Hematopoietic multipotent progenitor cell treated with erythropoietin and hydrocortisone succinate and interleukin-3 and kit ligand, for 8 days (in vitro differentiated cells): ENCODE results near the gene FOXR1.
"Not testable (repeated sequence)": the region's sequence is repeated elsewhere in the genome, so short reads cannot be mapped to it uniquely, and the experiment has no call there.

Source experiments
- DNase-seq: peaks from one replicate; pipeline ENCODE4 v3.0.0-alpha.2; 2015

Gene FOXR1

GRCh38 chr11:118948000-118948399 lies 23.6 kb upstream of the FOXR1 start:
- DNase-seq: no peak

GRCh38 chr11:118953265-118953664 lies 18.3 kb upstream of the FOXR1 start:
- no peak for DNase-seq

GRCh38 chr11:118953976-118954375 lies 17.6 kb upstream of the FOXR1 start:
- DNase-seq: not testable (repeated sequence)

DNA sequence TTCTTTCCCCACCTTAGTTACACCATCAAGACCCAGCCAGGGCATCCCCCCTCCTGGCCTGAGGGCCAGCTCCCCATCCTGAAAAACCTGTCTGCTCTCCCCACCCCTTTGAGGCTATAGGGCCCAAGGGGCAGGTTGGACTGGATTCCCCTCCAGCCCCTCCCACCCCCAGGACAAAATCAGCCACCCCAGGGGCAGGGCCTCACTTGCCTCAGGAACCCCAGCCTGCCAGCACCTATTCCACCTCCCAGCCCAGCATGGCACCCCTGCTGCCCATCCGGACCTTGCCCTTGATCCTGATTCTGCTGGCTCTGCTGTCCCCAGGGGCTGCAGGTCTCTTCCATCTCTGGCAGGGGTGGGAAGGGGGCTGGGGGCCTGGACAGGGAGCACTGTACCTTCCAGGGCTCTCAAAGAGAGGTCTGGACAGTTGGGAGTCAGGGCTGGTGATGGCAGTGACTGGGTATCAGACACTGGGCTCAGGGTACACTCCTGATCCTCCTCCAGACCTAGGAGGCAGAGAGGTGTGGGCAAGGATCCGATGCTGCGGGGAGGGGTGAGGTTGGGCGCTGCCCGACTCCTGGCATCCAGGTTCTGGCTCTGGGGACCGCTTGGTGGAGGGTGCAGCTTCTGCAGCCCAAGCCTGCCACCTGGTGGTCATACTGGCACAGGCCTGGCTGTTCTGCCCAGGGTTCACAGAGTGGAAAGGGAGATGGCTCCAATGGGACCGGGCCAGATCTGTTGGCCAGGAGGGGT lies 15.3 kb upstream of the FOXR1 start, which contains the start of gene UPK2:
Gene UPK2 (plus strand): TSS at position 205 of the 753 bp plus-strand sequence. CDS start 53 bp downstream, at position 258.
- peak; percentile 75 for DNase-seq

DNA sequence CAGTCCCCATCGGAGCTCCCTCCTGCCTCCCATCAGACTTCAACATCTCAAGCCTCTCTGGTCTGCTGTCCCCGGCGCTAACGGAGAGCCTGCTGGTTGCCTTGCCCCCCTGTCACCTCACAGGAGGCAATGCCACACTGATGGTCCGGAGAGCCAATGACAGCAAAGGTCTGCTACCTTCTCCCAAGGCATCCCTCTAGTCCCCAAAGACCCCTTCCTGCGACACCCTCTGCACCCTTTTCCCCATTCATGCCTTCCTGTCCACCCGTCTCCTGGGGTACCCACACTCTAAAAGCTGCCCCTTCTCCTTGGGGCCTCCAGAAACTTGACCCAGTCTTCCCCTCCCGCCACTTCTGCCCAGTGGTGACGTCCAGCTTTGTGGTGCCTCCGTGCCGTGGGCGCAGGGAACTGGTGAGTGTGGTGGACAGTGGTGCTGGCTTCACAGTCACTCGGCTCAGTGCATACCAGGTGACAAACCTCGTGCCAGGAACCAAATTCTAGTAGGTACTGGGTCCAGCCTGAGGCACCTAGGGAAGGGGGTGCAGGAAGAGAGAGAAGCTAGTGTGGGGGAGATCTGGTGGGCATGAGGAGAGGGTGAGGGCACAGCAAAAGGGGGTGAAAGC lies 14.6 kb upstream of the FOXR1 start:
- no peak for DNase-seq

DNA sequence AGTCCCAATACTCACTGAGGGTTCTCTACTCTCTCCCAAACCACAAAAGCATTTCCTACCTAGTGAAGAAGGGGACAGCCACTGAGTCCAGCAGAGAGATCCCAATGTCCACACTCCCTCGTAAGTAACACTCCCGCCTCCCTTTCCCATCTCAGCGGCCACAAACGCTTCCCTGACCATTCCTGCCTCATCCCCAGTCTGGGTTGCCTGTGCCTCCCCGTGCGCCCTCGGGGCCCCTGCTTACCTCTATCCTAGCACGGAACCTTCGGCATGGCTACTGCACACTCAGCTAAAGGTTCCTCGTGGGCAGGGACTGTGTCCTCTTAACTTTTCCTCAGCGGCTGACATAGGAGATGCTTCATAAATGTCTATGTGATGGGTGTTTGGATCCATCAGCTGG lies 14.0 kb upstream of the FOXR1 start:
- DNase-seq: no peak

DNA sequence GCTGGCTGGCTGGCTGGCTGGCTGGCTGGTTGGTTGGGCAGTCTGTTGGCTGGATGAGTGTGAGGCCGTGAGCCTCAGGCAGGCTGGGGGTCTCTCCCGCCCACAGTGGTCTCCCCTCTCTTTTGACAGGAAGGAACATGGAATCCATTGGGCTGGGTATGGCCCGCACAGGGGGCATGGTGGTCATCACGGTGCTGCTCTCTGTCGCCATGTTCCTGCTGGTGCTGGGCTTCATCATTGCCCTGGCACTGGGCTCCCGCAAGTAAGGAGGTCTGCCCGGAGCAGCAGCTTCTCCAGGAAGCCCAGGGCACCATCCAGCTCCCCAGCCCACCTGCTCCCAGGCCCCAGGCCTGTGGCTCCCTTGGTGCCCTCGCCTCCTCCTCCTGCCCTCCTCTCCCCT lies 13.6 kb upstream of the FOXR1 start:
- no peak for DNase-seq

- no peak for DNase-seq
Observed at GRCh38 chr11:118958577-118958976, 13.0 kb upstream of the FOXR1 start.

DNA sequence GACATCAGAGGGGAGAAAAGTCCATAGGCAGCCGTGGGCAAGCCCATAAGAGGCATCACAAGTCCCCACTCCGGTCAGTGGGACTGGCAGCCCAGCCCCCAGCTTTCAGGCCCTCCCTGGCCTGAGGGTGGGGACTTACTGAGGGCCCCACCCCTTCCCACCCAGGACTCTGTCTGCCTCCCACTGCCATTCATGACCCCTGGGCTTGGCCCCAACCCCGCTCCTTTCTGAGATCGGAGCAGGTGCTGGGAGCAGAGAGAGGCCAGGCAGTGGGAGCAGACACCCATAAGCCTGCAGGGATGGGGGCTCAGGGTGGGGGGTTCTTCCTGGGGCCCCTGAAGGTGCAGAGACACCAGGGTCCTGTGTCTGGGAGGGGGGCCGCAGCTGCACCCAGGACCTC lies 10.4 kb upstream of the FOXR1 start:
- DNase-seq: no peak

DNA sequence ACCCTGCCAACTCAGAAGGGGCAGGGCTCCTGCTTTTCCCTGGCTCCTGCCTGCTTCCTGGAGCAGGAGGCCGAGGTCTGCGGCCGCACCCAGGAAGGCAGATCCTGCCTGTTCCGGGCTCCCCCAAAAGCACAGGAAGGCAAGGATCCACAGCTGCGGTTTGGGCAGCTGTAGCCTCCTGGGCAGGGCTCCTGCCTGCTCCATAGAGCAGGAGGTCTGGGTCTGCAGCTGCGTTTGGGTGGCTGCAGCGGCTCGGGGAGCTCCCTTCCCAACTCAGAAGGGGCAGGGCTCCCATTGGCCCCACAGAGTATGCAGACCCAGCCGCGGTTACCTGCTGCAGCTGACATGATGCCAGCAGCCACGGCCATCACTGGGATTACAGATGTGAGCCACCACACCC lies 10.0 kb upstream of the FOXR1 start:
- DNase-seq: no peak

GRCh38 chr11:118969508-118969907 lies 2.1 kb upstream of the FOXR1 start:
- not testable (repeated sequence) for DNase-seq

DNA sequence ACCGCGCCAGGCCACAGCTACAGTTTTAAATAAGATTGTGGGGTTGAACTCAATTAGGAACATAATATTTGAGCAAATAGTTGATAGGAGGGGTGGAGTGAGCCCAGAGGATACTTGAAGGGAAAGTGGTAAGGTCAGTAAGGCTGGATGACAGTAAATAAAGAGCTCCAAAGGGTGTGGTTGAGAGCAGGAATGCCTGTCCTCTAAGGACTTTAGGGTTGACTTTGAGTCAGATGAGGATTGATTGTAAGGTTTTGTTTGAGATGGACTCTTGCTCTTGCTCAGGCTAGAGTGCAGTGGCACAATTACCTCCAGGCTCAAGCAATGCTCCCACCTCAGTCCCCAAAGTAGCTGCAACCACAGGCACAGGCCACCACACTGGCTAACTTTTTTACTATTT lies 2.4 kb downstream of the FOXR1 start:
- no peak for DNase-seq

DNA sequence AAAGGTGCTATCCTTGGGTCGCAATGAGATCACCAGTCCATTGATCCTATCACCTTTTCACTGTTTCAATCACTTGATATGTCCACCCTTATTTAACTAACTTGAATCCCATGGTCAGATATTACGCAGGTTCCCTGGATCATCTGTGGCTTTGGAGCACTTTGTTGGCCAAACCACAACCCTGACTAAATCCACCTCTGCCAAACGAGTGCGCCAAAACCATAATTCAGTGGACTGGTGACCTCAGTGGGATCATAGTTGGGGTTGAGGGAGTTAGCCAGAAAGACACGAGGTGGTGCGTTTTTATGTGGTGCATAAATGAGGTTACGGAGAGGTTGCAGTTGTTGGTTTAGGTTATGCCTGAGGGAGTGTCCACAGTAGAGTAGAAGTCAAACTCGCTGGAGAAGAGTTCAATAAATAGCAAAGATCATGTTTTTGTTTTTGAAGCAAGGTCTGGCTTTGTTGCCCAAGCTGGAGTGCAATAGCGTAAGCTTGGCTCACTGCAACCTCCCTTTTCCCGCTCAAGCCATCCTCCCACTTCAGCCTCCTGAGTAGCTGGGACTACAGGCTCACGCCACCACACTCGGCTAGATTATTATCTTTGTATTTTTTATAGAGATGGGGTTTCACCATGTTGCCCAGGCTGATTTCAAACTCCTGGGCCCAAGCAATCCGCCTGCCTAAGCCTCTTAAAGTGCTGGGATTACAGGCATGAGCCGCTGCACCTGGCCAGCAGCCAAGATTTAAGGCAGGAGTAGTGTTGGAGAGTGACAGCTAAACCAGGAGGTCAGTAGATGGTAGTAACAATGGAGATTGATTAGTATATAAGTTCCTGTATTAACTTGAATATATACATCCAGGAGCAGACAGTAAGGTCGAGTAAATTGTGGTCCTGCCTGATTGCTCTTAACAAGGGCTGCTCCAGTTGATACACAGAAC lies 4.5 kb downstream of the FOXR1 start:
- DNase-seq: no peak

DNA sequence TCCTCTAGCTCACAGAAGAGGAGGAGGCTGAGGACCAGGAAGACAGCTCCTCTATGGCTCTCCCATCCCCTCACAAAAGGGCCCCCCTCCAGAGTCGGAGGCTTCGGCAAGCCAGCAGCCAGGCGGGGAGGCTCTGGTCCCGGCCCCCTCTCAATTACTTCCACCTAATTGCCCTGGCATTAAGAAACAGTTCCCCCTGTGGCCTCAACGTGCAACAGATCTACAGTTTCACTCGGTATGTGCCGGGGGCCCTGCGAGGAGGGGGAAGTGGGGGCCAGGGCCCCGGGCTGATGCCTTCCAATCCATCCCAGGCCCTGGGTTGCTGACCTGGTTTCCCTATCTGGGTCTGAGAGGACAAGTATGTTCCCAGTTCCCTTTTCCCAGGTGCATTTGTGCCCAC lies 7.9 kb downstream of the FOXR1 start:
- no peak for DNase-seq

DNA sequence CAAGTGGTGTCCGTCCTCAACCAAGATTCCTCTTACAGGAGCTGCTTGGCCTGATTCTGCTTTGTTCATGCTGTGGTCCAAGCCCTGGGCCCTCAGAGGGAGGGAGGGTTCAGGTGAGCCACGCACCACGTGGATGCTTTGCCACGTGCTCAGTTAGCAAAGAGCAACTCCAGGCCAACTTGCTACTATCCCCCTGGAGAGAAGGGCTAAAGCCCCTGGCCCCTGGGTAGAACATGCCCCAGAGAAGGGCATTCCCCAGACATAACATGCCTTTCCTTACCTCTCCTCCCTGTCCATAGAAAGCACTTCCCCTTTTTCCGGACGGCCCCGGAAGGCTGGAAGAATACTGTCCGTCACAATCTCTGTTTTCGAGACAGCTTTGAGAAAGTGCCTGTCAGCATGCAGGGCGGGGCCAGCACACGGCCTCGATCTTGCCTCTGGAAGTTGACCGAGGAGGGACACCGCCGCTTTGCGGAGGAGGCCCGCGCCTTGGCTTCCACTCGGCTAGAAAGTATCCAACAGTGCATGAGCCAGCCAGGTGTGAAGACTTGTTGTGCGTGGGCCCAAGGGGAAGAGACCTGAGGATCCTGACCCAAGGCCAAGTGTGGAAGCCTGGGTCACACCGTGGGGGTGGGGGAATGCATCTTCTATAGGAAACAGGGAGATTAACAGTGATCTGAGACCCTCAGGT lies 8.8 kb downstream of the FOXR1 start:
- peak; percentile 30 for DNase-seq

GRCh38 chr11:118984337-118984736 lies 12.8 kb downstream of the FOXR1 start:
- DNase-seq: not testable (repeated sequence)

DNA sequence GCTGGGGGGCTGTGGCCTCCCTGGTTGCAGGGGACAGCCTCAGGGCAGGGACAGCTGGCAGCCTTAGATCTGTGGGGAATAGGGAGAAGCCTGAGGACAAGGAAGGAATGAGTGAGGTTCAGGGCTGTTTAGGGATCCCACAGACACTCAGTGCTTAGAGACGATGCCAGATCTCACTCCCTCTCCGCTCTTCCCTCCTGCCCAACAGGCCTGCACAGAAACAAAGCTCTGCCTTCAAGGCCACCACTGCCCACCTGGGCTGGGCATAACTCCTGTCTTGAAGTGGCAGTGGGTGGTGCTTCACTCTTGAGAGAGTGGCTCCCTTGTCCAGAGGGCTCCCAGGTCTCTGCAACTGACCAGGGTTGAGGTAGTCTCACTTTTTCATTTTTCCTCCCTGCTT lies 13.3 kb downstream of the FOXR1 start:
- DNase-seq: no peak

DNA sequence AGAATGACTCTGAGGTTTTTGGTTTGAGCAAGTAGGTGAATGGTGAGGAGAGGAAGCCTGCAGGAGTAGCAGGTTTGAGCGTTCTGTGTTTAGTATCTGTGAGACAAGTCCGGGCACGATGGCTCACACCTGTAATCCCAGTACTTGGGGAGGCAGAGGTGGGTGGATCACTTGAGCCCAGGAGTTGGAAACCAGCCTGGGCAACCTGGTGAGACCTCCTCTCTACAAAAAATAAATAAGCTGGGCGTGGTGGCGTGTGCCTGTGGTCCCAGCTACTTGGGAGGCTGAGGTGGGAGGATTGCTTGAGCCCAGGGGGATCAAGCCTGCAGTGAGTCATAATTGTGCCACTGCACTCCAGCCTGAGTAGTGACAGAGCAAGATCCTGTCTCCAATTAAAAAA lies 16.7 kb downstream of the FOXR1 start:
- DNase-seq: no peak

GRCh38 chr11:118991486-118992038 lies 20.0 kb downstream of the FOXR1 start:
- DNase-seq: not testable (repeated sequence)

DNA sequence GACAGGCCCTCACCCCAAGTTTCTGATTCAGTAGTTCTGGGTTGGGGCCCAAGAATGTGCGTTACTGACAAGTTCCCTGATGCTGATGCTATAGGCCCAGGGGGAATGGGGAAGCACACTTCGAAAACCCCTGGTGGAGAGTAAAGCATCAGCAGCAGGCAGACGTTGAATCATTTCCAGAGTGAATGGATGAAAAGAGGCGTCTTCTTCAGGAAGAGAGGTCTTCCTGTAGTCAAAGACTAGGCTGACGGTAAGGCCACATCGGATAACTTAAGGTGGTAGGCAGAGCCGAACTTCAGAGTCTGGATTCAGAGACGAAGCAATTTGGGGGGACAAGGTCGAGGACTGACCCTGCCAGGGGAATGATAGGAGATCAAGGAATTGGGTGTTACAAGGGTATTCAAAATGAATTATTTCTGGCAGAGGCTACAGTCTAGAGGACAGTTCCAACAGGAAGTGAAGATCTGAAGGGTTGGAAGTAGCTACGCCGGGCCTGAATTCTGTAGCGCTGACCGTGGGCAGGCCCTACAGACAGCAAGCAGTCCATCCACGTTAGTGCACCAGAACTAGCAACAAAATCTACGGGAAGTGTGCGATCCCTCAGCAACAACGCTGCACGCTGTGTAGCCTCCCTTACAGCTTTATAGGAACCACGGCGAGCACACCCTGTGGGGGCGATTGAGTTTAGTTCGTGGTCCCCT lies 25.5 kb downstream of the FOXR1 start:
- DNase-seq: peak; percentile 70

GRCh38 chr11:118997627-118998387 lies 26.2 kb downstream of the FOXR1 start, which contains the start of gene CENATAC:
Gene CENATAC (plus strand): TSS chr11:118998138. CDS start chr11:118998198, 60 bp downstream.
- DNase-seq: peak; percentile 95
